ENCODE measurements around the gene LANCL2. TPM values are rescaled to one million over a fixed set of nuclear protein-coding genes. Genes with fewer than 3 reads are reported as not detected.
"Not testable (repeated sequence)": the region's sequence is repeated elsewhere in the genome, so short reads cannot be mapped to it uniquely, and the experiment has no call there.

LANCL2 gene
- total RNA-seq, 1 donor from 2014 or later: 5.7 TPM

GRCh38 chr7:55410667-55411239, 45.6 kb downstream of the LANCL2 start:
- Histone ChIP-seq H3K36me3 (peaks cover 30% of the 10 kb centered on the region), H3K4me3 (no peak overlapping the region), H3K27me3 (ENCODE audit: low read depth) (no peaks in the 10 kb centered on the region), H3K4me1 (no peaks in the 10 kb centered on the region), H3K9me3 (no peaks in the 10 kb centered on the region), H3K27ac (no peak overlapping the region)
- TF ChIP-seq CTCF (IDR thresholded peaks at IDR 0.05): no peak
- intact Hi-C loops (cut with DNase I): loop anchor here (10.0 kb wide), 1 partner anchor 126 kb away; no protein-coding TSS in a partner anchor
- ATAC-seq (no peak), DNase-seq (no peak)

DNA sequence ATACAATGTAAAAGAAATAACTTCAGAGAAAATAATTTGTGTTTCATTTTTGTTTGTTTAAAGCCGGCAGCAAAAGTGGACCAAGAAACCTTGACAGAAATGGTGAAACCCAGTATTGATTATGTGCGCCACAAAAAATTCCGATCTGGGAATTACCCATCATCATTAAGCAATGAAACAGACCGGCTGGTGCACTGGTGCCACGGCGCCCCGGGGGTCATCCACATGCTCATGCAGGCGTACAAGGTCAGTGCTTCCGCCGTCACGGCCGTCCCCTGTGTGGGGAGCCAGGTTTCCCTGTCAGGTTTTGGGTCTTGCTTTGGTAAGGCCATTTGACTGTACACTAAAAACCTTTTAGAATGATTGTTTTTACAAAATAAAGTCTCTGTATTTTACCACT, 46.7 kb downstream of the LANCL2 start:
- intact Hi-C loops (cut with DNase I): loop anchor here (10.0 kb wide), 1 partner anchor 127 kb away; no protein-coding TSS in a partner anchor
- no peak for DNase-seq
- no peaks in the 10 kb centered on the region for H3K9me3 ChIP-seq
- H3K4me1 ChIP-seq: no peaks in the 10 kb centered on the region
- H3K36me3 ChIP-seq: peaks cover 20% of the 10 kb centered on the region
- no peak overlapping the region for H3K27ac ChIP-seq
- H3K4me3 ChIP-seq: no peak overlapping the region
- H3K27me3 ChIP-seq (ENCODE audit: low read depth): no peaks in the 10 kb centered on the region
- ATAC-seq: no peak
- no peak for TF ChIP-seq CTCF (IDR thresholded peaks at IDR 0.05)

DNA sequence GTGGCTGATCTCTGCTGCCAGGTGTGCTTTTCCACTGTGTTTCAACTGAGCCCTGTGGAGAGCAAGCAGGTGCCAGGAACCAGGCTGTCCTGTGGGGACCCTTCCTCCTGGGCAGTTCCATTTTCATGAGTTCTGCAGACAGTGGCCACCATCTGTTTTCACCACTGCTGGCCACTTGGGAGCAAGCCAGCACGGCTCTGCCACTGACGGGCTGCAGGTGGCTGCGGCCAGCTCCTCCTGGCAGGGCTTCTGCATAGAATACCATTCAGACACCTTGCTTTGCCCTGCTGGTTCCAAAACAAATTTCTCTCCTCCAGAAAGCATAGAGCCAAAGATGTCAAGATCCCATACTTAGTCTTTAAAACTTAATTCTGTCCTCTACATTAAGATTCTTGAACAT, 48.3 kb downstream of the LANCL2 start:
- ATAC-seq (no peak), DNase-seq (no peak)
- Histone ChIP-seq H3K27me3 (ENCODE audit: low read depth) (no peaks in the 10 kb centered on the region), H3K9me3 (no peaks in the 10 kb centered on the region), H3K27ac (no peak overlapping the region), H3K36me3 (peaks cover 16% of the 10 kb centered on the region), H3K4me1 (no peaks in the 10 kb centered on the region), H3K4me3 (no peak overlapping the region)
- intact Hi-C loops (cut with DNase I): loop anchor here (10.0 kb wide), 1 partner anchor 129 kb away; no protein-coding TSS in a partner anchor
- TF ChIP-seq CTCF (IDR thresholded peaks at IDR 0.05): no peak

DNA sequence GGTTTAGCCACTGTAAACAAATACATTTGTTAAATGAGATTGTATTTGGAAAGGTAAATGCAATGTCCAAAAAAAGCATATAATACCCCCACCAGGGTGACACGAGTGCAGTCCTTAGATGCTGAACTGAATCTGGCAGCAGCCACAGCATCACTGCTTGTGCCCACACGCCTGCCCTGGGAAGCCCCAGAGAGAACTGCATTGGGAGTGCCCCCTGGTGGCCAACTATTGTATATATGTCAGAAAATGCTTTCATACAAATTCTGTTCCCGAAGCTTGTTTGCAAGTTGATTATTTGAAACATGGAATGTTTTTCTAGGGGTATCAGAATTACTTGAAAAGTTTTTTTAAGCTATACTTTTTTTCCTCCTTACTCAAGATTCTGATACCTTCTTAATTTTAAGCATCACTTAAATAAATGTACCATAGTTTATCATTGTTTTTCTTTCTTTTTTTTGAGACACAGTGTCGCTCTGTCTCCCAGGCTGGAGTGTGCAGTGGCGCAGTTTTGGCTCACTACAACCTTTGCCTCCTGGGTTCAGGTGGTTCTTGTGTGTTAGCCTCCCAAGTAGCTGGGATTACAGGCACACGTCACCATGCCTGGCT, 50.1 kb downstream of the LANCL2 start:
- peak; percentile 79 for DNase-seq
- intact Hi-C loops (cut with DNase I): loop anchor here (10.0 kb wide), 1 partner anchor 130 kb away; no protein-coding TSS in a partner anchor
- peak; percentile 90 to 92 for ATAC-seq
- H3K27me3 ChIP-seq (ENCODE audit: low read depth): no peaks in the 10 kb centered on the region
- TF ChIP-seq CTCF (IDR thresholded peaks at IDR 0.05): peak; percentile 82
- no peaks in the 10 kb centered on the region for H3K9me3 ChIP-seq
- H3K27ac ChIP-seq: no peak overlapping the region
- H3K4me1 ChIP-seq: no peaks in the 10 kb centered on the region
- no peak overlapping the region for H3K4me3 ChIP-seq
- peaks cover 16% of the 10 kb centered on the region for H3K36me3 ChIP-seq

GRCh38 chr7:55417456-55417855, 52.3 kb downstream of the LANCL2 start:
- intact Hi-C loops (cut with DNase I): loop anchor here (10.0 kb wide), 1 partner anchor 133 kb away; no protein-coding TSS in a partner anchor
- not testable (repeated sequence) for H3K27ac ChIP-seq; H3K36me3 ChIP-seq; ATAC-seq; H3K27me3 ChIP-seq (ENCODE audit: low read depth); H3K4me3 ChIP-seq; DNase-seq; H3K9me3 ChIP-seq; H3K4me1 ChIP-seq

- no peaks in the 10 kb centered on the region for H3K4me1 ChIP-seq
- no peak for ATAC-seq
- DNase-seq: no peak
- H3K27ac ChIP-seq: no peak overlapping the region
- no peaks in the 10 kb centered on the region for H3K9me3 ChIP-seq
- H3K4me3 ChIP-seq: no peak overlapping the region
- H3K36me3 ChIP-seq: peaks cover 8% of the 10 kb centered on the region
- intact Hi-C loops (cut with DNase I): no loop called here
- no peak for TF ChIP-seq CTCF (IDR thresholded peaks at IDR 0.05)
- no peaks in the 10 kb centered on the region for H3K27me3 ChIP-seq (ENCODE audit: low read depth)
These were observed 55.4 kb downstream of the LANCL2 start for GRCh38 chr7:55420530-55420929.

Measured in lower lobe of right lung (tissue), 2 donors.